Measurements from ENCODE around the gene THRB. TPM values are rescaled to one million over a fixed set of nuclear protein-coding genes. Genes with fewer than 3 reads are reported as not detected.

THRB gene
- polyA plus RNA-seq, 1 of the 3 experiments (the other 2 are of a cell fraction) = 0.02 TPM

- POLR2A ChIA-PET = no interaction called here
Observed at GRCh38 chr3:24498391-24498790, 3.7 kb upstream of the THRB start.

More at GRCh38 chr3:24498391-24498790, 3.7 kb upstream of the THRB start:
- no peaks in the 10 kb centered on the region for H3K36me3 ChIP-seq (replicated peaks in 1 of 2; ENCODE audit: control insufficient read depth in 1 of 2, insufficient read depth in 2 of 2, low read length in 1 of 2)
- CTCF ChIA-PET = no interaction called here
- no peak overlapping the region for H2AFZ ChIP-seq (ENCODE audit: low read depth)
- no peak for DNase-seq
- no peak overlapping the region for H3K4me3 ChIP-seq (ENCODE audit: low read depth in 2 of 2, low read length in 1 of 2)
- H3K27me3 ChIP-seq (ENCODE audit: insufficient read depth) = peaks cover 12% of the 10 kb centered on the region; the same call in 1 of the 2 replicates
- H3K27ac ChIP-seq (ENCODE audit: low read depth in 2 of 2, low read length in 1 of 2) = no peak overlapping the region
- no peak overlapping the region for H3K4me2 ChIP-seq
- no peak overlapping the region for H3K9ac ChIP-seq
- no peaks in the 10 kb centered on the region for H3K79me2 ChIP-seq (ENCODE audit: insufficient read depth)
- no peaks in the 10 kb centered on the region for H3K9me2 ChIP-seq
- TF ChIP-seq GABPA (IDR thresholded peaks at IDR 0.05; ENCODE audit: low read depth) (no peak), YY1 (IDR thresholded peaks at IDR 0.05; ENCODE audit: low read depth) (no peak), USF2 (IDR thresholded peaks at IDR 0.05; ENCODE audit: borderline replicate concordance, low read depth, low read length) (no peak), RFX5 (IDR thresholded peaks at IDR 0.05; ENCODE audit: low read length) (no peak), NFIC (IDR thresholded peaks at IDR 0.05; ENCODE audit: borderline replicate concordance) (no peak), MEF2A (IDR thresholded peaks at IDR 0.05; ENCODE audit: borderline replicate concordance, low read depth) (no peak), ZBTB33 (IDR thresholded peaks at IDR 0.05; ENCODE audit: borderline replicate concordance, low read depth) (no peak), RCOR1 (IDR thresholded peaks at IDR 0.05; ENCODE audit: low read length) (no peak), RXRA (IDR thresholded peaks at IDR 0.05; ENCODE audit: borderline replicate concordance, low read depth) (no peak)
- TF ChIP-seq, protein P1, sequence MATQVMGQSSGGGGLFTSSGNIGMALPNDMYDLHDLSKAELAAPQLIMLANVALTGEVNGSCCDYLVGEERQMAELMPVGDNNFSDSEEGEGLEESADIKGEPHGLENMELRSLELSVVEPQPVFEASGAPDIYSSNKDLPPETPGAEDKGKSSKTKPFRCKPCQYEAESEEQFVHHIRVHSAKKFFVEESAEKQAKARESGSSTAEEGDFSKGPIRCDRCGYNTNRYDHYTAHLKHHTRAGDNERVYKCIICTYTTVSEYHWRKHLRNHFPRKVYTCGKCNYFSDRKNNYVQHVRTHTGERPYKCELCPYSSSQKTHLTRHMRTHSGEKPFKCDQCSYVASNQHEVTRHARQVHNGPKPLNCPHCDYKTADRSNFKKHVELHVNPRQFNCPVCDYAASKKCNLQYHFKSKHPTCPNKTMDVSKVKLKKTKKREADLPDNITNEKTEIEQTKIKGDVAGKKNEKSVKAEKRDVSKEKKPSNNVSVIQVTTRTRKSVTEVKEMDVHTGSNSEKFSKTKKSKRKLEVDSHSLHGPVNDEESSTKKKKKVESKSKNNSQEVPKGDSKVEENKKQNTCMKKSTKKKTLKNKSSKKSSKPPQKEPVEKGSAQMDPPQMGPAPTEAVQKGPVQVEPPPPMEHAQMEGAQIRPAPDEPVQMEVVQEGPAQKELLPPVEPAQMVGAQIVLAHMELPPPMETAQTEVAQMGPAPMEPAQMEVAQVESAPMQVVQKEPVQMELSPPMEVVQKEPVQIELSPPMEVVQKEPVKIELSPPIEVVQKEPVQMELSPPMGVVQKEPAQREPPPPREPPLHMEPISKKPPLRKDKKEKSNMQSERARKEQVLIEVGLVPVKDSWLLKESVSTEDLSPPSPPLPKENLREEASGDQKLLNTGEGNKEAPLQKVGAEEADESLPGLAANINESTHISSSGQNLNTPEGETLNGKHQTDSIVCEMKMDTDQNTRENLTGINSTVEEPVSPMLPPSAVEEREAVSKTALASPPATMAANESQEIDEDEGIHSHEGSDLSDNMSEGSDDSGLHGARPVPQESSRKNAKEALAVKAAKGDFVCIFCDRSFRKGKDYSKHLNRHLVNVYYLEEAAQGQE (IDR thresholded peaks at IDR 0.05; ENCODE audit: low read depth, low read length) = no peak
- peaks cover 0 to 11% of the 10 kb centered on the region in 2 experiments; a peak in 1 of 4 replicates for H3K4me1 ChIP-seq (ENCODE audit: control insufficient read depth in 1 of 2, insufficient read depth in 2 of 2, low read depth in 1 of 2, low read length in 1 of 2)
- 58% methylated on average over 2 of the region's 2 CpGs for WGBS (ENCODE audit: low lambda C conversion rate)
- H3F3A ChIP-seq (replicated peaks; ENCODE audit: insufficient read depth) = no peaks in the 10 kb centered on the region
- H3K9me3 ChIP-seq = no peaks in the 10 kb centered on the region
- H4K20me1 ChIP-seq (ENCODE audit: insufficient read depth) = no peaks in the 10 kb centered on the region
